AG09309 (cell line): ENCODE results near the gene STAG3.

Source experiments
- DNase-seq: peaks from one replicate; pipeline ENCODE4 v3.0.0-alpha.2; 2010; ENCODE audit warnings: low read depth
- H3K4me3 ChIP-seq: 2 replicates; pipeline ENCODE4 v1.5.1; 2011; ENCODE audit warnings: mild to moderate bottlenecking, low read depth, low read length, moderate library complexity; ENCODE audit not compliant: control insufficient read depth
- CTCF ChIP-seq: IDR thresholded peaks from 2 replicates; pipeline ENCODE4 v1.5.1; 2011; ENCODE audit warnings: mild to moderate bottlenecking, low read depth, low read length, inconsistent platforms; ENCODE audit not compliant: insufficient read depth, control insufficient read depth; ENCODE audit errors: missing control alignments

Gene STAG3

GRCh38 chr7:100167912-100168323 is 9.8 kb upstream of the STAG3 start:
- H3K4me3 ChIP-seq, result peak overlapping the region; percentile 55
- DNase-seq, result no peak
- no peak for TF ChIP-seq CTCF

- no peak overlapping the region for H3K4me3 ChIP-seq
- no peak for TF ChIP-seq CTCF
- DNase-seq, result no peak
Observed at GRCh38 chr7:100169147-100169850, 8.4 kb upstream of the STAG3 start.

- H3K4me3 ChIP-seq, result no peak overlapping the region
- no peak for DNase-seq
- TF ChIP-seq CTCF, result no peak
Observed at GRCh38 chr7:100170101-100170897, 7.4 kb upstream of the STAG3 start.

- no peak for DNase-seq
- no peak for TF ChIP-seq CTCF
- H3K4me3 ChIP-seq, result no peak overlapping the region
Observed at GRCh38 chr7:100171087-100171681, 6.5 kb upstream of the STAG3 start.

GRCh38 chr7:100171840-100172239 is 5.9 kb upstream of the STAG3 start:
- no peak overlapping the region for H3K4me3 ChIP-seq
- no peak for DNase-seq
- TF ChIP-seq CTCF, result no peak

- DNase-seq, result no peak
- no peak for TF ChIP-seq CTCF
Observed at GRCh38 chr7:100173806-100174495, 3.8 kb upstream of the STAG3 start.

More at GRCh38 chr7:100173806-100174495, 3.8 kb upstream of the STAG3 start:
- no peak overlapping the region for H3K4me3 ChIP-seq
